Measurements from ENCODE around the gene ASB2. TPM values are rescaled to one million over a fixed set of nuclear protein-coding genes. Genes with fewer than 3 reads are reported as not detected.

Gene ASB2
- polyA plus RNA-seq, 12 donors, result 10.5 to 37.9 (median 26.4) TPM; not detected in 1

GRCh38 chr14:93930296-93930988 is 45.9 kb downstream of the ASB2 start:
- no peak for DNase-seq

- no peak for DNase-seq
These were observed 46.7 kb downstream of the ASB2 start for GRCh38 chr14:93929657-93930056.

GRCh38 chr14:93929048-93929535 is 47.3 kb downstream of the ASB2 start:
- DNase-seq, result no peak

- DNase-seq, result no peak
These were observed 48.0 kb downstream of the ASB2 start for GRCh38 chr14:93928184-93929047.

GRCh38 chr14:93927800-93928145 is 48.6 kb downstream of the ASB2 start:
- no peak for DNase-seq

GRCh38 chr14:93926873-93927799 is 49.2 kb downstream of the ASB2 start, which contains the start of gene FAM181A:
Gene FAM181A, plus strand, starts transcription at chr14:93927344. Its CDS starts 942 bp downstream, at chr14:93928286.
- no peak for DNase-seq

GRCh38 chr14:93926245-93926872 is 50.0 kb downstream of the ASB2 start:
- DNase-seq, result no peak

GRCh38 chr14:93925374-93925895 is 50.9 kb downstream of the ASB2 start:
- DNase-seq, result no peak

GRCh38 chr14:93924592-93925355 is 51.6 kb downstream of the ASB2 start:
- no peak for DNase-seq

GRCh38 chr14:93923626-93924025 is 52.7 kb downstream of the ASB2 start:
- DNase-seq, result no peak

GRCh38 chr14:93921001-93921806 is 55.2 kb downstream of the ASB2 start:
- DNase-seq, result no peak

- no peak for DNase-seq
These were observed 59.2 kb downstream of the ASB2 start for GRCh38 chr14:93917141-93917540.

- no peak for DNase-seq
These were observed 59.9 kb downstream of the ASB2 start for GRCh38 chr14:93916498-93916897.

GRCh38 chr14:93915800-93916199 is 60.6 kb downstream of the ASB2 start:
- DNase-seq, result no peak

- no peak for DNase-seq
These were observed 61.2 kb downstream of the ASB2 start for GRCh38 chr14:93915070-93915705.

GRCh38 chr14:93914278-93914677 is 62.1 kb downstream of the ASB2 start:
- no peak for DNase-seq

GRCh38 chr14:93912782-93913181 is 63.6 kb downstream of the ASB2 start:
- no peak for DNase-seq

GRCh38 chr14:93911975-93912615 is 64.3 kb downstream of the ASB2 start:
- DNase-seq, result no peak

Data from muscle of arm (tissue), 12 donors.